Measurements from ENCODE around the gene DENND4A. TPM values are rescaled to one million over a fixed set of nuclear protein-coding genes. Genes with fewer than 3 reads are reported as not detected.

Gene DENND4A
- total RNA-seq, 6 experiments from 2014 or later, result 15.8 to 19.4 (median 17.1) TPM

DNA sequence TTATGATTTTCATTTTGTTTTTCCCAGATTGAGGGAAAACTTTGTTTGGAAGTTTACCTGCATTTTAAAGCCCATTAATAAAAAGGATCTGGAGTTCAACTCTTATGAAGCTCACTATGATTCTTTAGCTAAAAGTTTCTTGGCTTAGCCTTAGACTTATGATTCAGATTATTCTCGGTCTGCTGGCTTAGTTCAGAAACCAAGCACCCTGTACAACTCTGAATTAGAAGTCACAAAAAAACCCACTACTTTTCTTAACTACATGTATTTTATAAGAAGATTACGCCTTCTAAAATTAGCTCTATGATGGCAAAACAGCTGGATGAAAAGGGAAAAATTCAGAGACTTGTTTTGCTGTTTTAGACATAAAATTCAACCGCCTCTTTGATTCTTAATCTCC lies 14.3 kb upstream of the DENND4A start:
- TF ChIP-seq, protein P1, sequence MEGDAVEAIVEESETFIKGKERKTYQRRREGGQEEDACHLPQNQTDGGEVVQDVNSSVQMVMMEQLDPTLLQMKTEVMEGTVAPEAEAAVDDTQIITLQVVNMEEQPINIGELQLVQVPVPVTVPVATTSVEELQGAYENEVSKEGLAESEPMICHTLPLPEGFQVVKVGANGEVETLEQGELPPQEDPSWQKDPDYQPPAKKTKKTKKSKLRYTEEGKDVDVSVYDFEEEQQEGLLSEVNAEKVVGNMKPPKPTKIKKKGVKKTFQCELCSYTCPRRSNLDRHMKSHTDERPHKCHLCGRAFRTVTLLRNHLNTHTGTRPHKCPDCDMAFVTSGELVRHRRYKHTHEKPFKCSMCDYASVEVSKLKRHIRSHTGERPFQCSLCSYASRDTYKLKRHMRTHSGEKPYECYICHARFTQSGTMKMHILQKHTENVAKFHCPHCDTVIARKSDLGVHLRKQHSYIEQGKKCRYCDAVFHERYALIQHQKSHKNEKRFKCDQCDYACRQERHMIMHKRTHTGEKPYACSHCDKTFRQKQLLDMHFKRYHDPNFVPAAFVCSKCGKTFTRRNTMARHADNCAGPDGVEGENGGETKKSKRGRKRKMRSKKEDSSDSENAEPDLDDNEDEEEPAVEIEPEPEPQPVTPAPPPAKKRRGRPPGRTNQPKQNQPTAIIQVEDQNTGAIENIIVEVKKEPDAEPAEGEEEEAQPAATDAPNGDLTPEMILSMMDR (IDR thresholded peaks at IDR 0.05), result no peak
- DNase-seq, result no peak
- H3K4me1 Mint-ChIP-seq (ENCODE audit: low read depth), result peaks cover 25% of the 10 kb centered on the region

DNA sequence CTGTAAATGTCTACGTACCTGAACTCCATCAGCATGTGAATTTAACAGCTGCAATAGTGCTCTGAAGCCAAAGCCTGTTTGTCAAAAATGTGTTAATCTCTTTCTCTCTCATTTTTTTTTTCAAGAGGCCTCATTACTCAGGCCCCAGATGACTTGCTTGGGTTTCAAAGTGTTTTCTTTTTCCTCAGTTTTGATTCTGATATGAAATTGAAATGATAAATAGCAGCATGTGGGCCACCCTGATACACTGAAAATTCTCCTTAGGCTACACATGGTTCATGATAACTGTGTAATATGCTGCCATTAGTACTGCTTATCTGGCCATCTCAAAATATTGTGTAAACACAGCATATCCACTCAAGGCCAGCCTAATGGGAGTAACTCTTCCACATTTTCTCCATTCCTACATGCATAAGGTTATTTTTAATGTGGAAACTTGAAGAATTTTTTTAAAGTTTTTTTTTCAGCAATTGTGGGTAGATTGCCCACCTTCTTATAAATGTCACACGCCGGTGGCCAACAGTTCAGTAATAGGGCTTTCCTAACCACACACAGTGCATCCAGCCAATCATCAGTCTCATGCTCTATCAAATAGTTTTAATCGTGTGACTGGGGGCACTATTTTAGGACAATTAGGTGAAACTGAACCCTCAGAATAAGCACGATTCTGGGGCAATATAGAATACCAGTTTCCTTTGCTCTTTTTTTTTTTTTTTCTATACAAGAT lies 13.1 kb upstream of the DENND4A start:
- H3K9me3 Mint-ChIP-seq, result no peaks in the 10 kb centered on the region
- no peaks in the 10 kb centered on the region for H3K27me3 Mint-ChIP-seq (ENCODE audit: insufficient read depth)
- peaks cover 31% of the 10 kb centered on the region for H3K4me1 Mint-ChIP-seq (ENCODE audit: low read depth)
- TF ChIP-seq, protein P1 (IDR thresholded peaks at IDR 0.05), result no peak
- no peak for DNase-seq
- H3K27ac Mint-ChIP-seq, result no peak overlapping the region
- no peaks in the 10 kb centered on the region for H3K36me3 Mint-ChIP-seq (ENCODE audit: low read depth)
- H3K4me3 Mint-ChIP-seq, result no peak overlapping the region

More for the DNA sequence above, 14.3 kb upstream of the DENND4A start:
- Mint-ChIP-seq H3K4me3 (no peak overlapping the region), H3K9me3 (no peaks in the 10 kb centered on the region; the same call in 1 of the 2 replicates), H3K27me3 (ENCODE audit: insufficient read depth) (no peaks in the 10 kb centered on the region), H3K36me3 (ENCODE audit: low read depth) (no peaks in the 10 kb centered on the region), H3K27ac (no peak overlapping the region)

DNA sequence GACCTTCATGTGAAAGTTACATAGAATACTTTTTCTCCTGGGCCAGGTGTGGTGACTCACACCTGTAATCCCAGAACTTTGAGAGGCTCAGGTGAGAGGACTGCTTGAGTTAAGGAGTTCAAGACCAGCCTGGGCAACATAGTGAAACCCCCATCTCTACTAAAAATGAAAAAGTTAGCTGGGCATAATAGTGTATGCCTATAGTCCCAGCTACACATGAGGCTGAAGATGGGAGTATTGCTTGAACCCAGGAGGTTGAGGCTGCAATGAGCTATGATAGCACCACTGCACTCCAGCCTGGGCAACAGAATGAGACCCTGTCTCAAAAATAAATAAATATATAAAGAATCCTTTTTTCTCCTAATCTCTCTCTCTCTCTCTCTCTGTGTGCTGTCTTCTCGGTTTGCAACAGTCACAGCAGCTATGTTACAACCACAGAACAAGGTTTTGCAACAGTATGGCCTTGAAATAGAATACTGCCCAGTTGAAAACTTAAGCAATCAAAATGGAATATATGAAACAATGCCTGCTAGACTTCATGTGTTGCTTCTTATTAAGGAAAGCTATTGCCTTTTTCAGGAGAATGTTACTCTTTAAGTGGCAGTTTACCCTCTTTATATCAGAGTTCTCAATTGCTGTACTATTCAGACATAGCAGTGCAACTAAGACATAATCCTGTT lies 12.3 kb upstream of the DENND4A start:
- Mint-ChIP-seq H3K9me3 (no peaks in the 10 kb centered on the region), H3K4me1 (ENCODE audit: low read depth) (peaks cover 31% of the 10 kb centered on the region), H3K4me3 (no peak overlapping the region), H3K27ac (no peak overlapping the region), H3K36me3 (ENCODE audit: low read depth) (no peaks in the 10 kb centered on the region), H3K27me3 (ENCODE audit: insufficient read depth) (no peaks in the 10 kb centered on the region)
- TF ChIP-seq, protein P1 (IDR thresholded peaks at IDR 0.05), result no peak
- no peak for DNase-seq

DNA sequence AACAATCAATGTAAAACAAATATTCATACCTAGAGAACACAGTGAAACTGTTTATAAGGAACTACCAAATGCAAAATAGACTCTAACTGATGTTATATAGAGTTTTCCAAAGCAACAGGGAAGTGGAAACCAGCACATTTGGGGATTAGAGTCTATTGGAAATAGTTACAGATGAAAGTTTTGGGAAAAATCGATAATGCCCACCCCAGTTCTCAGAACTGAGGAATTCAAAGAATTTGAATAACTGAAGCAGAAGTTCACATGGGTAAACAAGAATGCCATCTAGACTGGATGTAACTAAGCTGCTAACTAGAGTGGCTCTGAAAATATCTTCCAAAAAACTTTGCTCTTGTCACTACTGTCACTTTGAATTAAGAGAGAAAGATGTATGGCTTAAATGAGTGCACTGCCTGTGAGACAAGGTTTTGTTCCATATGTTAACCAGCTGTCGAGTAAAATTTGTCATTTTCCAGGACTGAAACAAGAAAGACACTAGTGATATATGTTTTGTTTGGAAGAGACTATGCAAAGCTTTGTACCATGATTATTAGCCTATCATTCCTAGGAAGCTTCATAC lies 9.2 kb upstream of the DENND4A start:
- DNase-seq, result no peak
- H3K36me3 Mint-ChIP-seq (ENCODE audit: low read depth), result no peaks in the 10 kb centered on the region
- no peaks in the 10 kb centered on the region for H3K9me3 Mint-ChIP-seq
- peaks cover 51% of the 10 kb centered on the region for H3K4me1 Mint-ChIP-seq (ENCODE audit: low read depth)
- no peaks in the 10 kb centered on the region for H3K27me3 Mint-ChIP-seq (ENCODE audit: insufficient read depth)
- TF ChIP-seq, protein P1 (IDR thresholded peaks at IDR 0.05), result no peak
- H3K4me3 Mint-ChIP-seq, result no peak overlapping the region
- no peak overlapping the region for H3K27ac Mint-ChIP-seq

DNA sequence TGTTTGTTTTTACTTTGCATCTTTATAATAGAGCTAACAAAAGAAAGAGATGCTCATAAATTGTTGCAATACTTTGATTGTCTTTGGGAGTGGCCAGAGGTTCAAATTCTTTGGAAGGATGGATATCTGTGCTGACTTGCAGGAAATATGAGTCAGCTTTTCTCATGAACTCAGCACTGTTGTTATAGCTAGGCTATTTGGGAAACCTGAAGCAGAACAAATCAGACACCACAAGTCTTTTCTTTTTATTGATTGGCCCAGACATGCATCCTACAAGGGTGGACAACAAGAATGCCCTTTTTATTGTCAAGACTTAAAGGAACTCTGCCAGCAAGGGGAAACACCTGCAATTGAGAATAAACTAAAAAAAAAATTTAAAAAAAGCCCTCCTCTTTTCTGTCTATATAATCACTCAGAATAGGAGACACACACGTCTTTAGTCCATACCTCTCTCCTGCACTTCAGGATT lies 4.6 kb upstream of the DENND4A start:
- Mint-ChIP-seq H3K27me3 (ENCODE audit: insufficient read depth) (peaks cover 2% of the 10 kb centered on the region; the same call in 1 of the 2 replicates), H3K4me3 (peak overlapping the region; percentile 44), H3K27ac (peak overlapping the region; percentile 72), H3K36me3 (ENCODE audit: low read depth) (no peaks in the 10 kb centered on the region), H3K4me1 (ENCODE audit: low read depth) (peaks cover 48% of the 10 kb centered on the region), H3K9me3 (no peaks in the 10 kb centered on the region)
- DNase-seq, result peak; percentile 61
- TF ChIP-seq, protein P1 (IDR thresholded peaks at IDR 0.05), result no peak

Data from HFFc6 (cell line).